GM12878 (cell line): Measurements from ENCODE around the gene SLC19A2. TPM values are rescaled to one million over a fixed set of nuclear protein-coding genes. Genes with fewer than 3 reads are reported as not detected.

Source experiments
- ATAC-seq: fragments of 200-7000 bp; cut with Tn5 transposase; 3 replicates; pipeline ENCODE4 v1.9.1; 2020; ENCODE audit warnings: mild to moderate bottlenecking, moderate library complexity
- BruUV-seq: library from RNA; stranded (reverse); fragments of 400-500 nt; replicated peaks from 2 replicates; lab custom pipeline; 2021; lab: Mats Ljungman, UMichigan
- CTCF ChIA-PET: fragments of 300-600 bp; sonication (Branson Sonifier 250); formaldehyde crosslinking; extraction: SDS; loops from one replicate; lab custom pipeline; 2021; ENCODE audit warnings: inconsistent platforms; lab: Yijun Ruan, JAX
- POLR2A ChIA-PET: fragments of 350-600 bp; formaldehyde crosslinking; extraction: SDS; loops from one replicate; lab custom pipeline; 2021; ENCODE audit warnings: inconsistent platforms; lab: Charles Lee
- RAD21 ChIA-PET: fragments of 300-600 bp; sonication (Branson Sonifier 250); formaldehyde crosslinking; loops from one replicate; lab custom pipeline; 2023; ENCODE audit warnings: antibody characterized with exemption; ENCODE audit not compliant: unreplicated experiment; lab: Charles Lee
- SMC1A ChIA-PET: fragments of 300-600 bp; sonication (Branson Sonifier 250); formaldehyde crosslinking; loops from one replicate; lab custom pipeline; 2023; ENCODE audit not compliant: unreplicated experiment, uncharacterized antibody; lab: Charles Lee
- DNase-seq: peaks from one replicate; pipeline ENCODE4 v3.0.0-alpha.2; 2011; ENCODE audit warnings: low read depth, low spot score
- FAIRE-seq: peaks from 3 replicates; lab custom pipeline; 2011; peaks lifted over from hg19 to GRCh38; lab: Jason Lieb, UNC
- H2AFZ ChIP-seq: 2 replicates; pipeline ENCODE4 v1.6.0; 2011; ENCODE audit warnings: low read depth, low read length, control low read depth; ENCODE audit not compliant: control insufficient read depth
- H3K27ac ChIP-seq: 2 replicates; pipeline ENCODE4 v1.5.1; 2011; ENCODE audit warnings: control low read depth; ENCODE audit not compliant: control insufficient read depth, insufficient read depth
- H3K27me3 ChIP-seq, 2 experiments: replicated peaks in 1 of 2; 2 replicates each; pipeline versions ENCODE4 v1.6.0 to v1.6.1; 2011; ENCODE audit warnings: low read length in 1 of 2; ENCODE audit not compliant: control insufficient read depth in 2 of 2, insufficient read depth in 2 of 2
- H3K36me3 ChIP-seq, 2 experiments: 2 replicates each; pipeline ENCODE4 v1.5.1; 2011; ENCODE audit warnings: low read length in 1 of 2; ENCODE audit not compliant: control insufficient read depth in 2 of 2, insufficient read depth in 2 of 2
- H3K4me1 ChIP-seq: 2 replicates; pipeline ENCODE4 v1.6.1; 2011; ENCODE audit warnings: mild to moderate bottlenecking, low read length, moderate library complexity, mixed read lengths; ENCODE audit not compliant: control insufficient read depth, insufficient read depth
- H3K4me2 ChIP-seq: 2 replicates; pipeline ENCODE4 v1.6.0; 2011; ENCODE audit warnings: control low read depth; ENCODE audit not compliant: control insufficient read depth, insufficient read depth
- H3K4me3 ChIP-seq: fragments of 200-600 bp; sonication (generic); 2 replicates; pipeline ENCODE4 v1.5.1; 2016
- H3K79me2 ChIP-seq: 2 replicates; pipeline ENCODE4 v1.6.0; 2011; ENCODE audit warnings: low read length; ENCODE audit not compliant: control insufficient read depth, insufficient read depth
- H3K9ac ChIP-seq: 2 replicates; pipeline ENCODE4 v1.8.0; 2011; ENCODE audit warnings: low read length, control low read depth, mixed read lengths; ENCODE audit not compliant: control insufficient read depth, insufficient read depth
- H3K9me3 ChIP-seq: replicated peaks from 3 replicates; pipeline ENCODE4 v1.5.1; 2011; ENCODE audit warnings: mild to moderate bottlenecking, low read length; ENCODE audit not compliant: control insufficient read depth, insufficient read depth
- H4K20me1 ChIP-seq: 2 replicates; pipeline ENCODE4 v1.6.0; 2011; ENCODE audit not compliant: control insufficient read depth, insufficient read depth
- CUX1 ChIP-seq: IDR thresholded peaks from 2 replicates; pipeline ENCODE4 v1.6.1; 2012; ENCODE audit warnings: improper control_type of control experiment, low read depth, low read length; ENCODE audit not compliant: insufficient replicate concordance
- GATAD2B ChIP-seq: fragments of 450-650 bp; conservative IDR thresholded peaks from 2 replicates; pipeline ENCODE4 v1.6.1; 2017; ENCODE audit warnings: low read depth, mild to moderate bottlenecking, moderate library complexity
- IRF5 ChIP-seq: fragments of 450-650 bp; IDR thresholded peaks from 2 replicates; pipeline ENCODE4 v1.6.1; 2017; ENCODE audit warnings: borderline replicate concordance
- NFYA ChIP-seq: IDR thresholded peaks from 2 replicates; pipeline ENCODE4 v1.6.1; 2011; ENCODE audit warnings: low read depth, mild to moderate bottlenecking, low read length, improper control_type of control experiment, borderline replicate concordance
- NR2C2 ChIP-seq: IDR thresholded peaks from 2 replicates; pipeline ENCODE4 v1.6.1; 2011; ENCODE audit warnings: borderline replicate concordance, low read depth; ENCODE audit not compliant: control insufficient read depth, insufficient read length
- TARDBP ChIP-seq: IDR thresholded peaks from 2 replicates; pipeline ENCODE4 v1.6.1; 2016; ENCODE audit warnings: borderline replicate concordance
- WGBS: methylation state at CpG from one replicate; pipeline ENCODE4 v1.1.6; 2016; ENCODE audit warnings: low lambda C conversion rate; ENCODE audit not compliant: insufficient replicate concordance, insufficient coverage; ENCODE audit errors: missing lambda C conversion rate; 5-methylcytosine and 5-hydroxymethylcytosine counted together
- in situ Hi-C: fragments of 300-500 bp; cut with MboI; formaldehyde crosslinking; loops from 9 replicates; pipeline ENCODE4 v1.14.3; 2018; ENCODE audit warnings: mixed read lengths
- intact Hi-C: fragments of 100-400 bp; cut with micrococcal nuclease; formaldehyde crosslinking; loops from one replicate; pipeline ENCODE4 v1.14.2; 2022; ENCODE audit not compliant: unreplicated experiment
- polyA plus RNA-seq, 11 experiments: library from polyadenylated mRNA; depleted of rRNA in 4 of 11; unstranded in 6 of 11; stranded (reverse) in 5 of 11; fragments of >200 nt; fragmentation: Nextera tagmentation in 4 of 11; fragmentation: Illumina TruSeq in 1 of 11; extraction: Ambion mirVana in 4 of 11; extraction: Trizol in 1 of 11; gene quantifications; 1 replicate in 1 of 11; 2 replicates in 10 of 11; pipeline versions ENCODE4 v1.2.1 to v1.2.3, GENCODE V29; 2011 to 2016; ENCODE audit warnings: inconsistent platforms in 2 of 11, missing spikeins in 2 of 11, low read depth in 1 of 11
- total RNA-seq, 4 experiments: library from RNA; depleted of rRNA in 3 of 4; stranded (reverse); fragments of >200 nt in 3 of 4; fragmentation: Illumina TruSeq in 1 of 4; extraction: Trizol in 1 of 4; gene quantifications; 2 replicates each; pipeline versions ENCODE4 v1.2.1 to v1.2.3, GENCODE V29; 2013 to 2021

The SLC19A2 gene
- total and polyA plus RNA-seq, 10 of the 15 experiments (the other 5 are each of a cell fraction or from before 2014, with no cell fraction given) = 1.2 to 7.8 (median 2.5) TPM

GRCh38 chr1:169426174-169426705, 59.5 kb downstream of the SLC19A2 start (continued):
- TF ChIP-seq IRF5 (no peak), NFYA (no peak), TARDBP (no peak)

- DNase-seq (no peak), FAIRE-seq (no peak), ATAC-seq (no peak)
- no TSS peak for BruUV-seq
- Histone ChIP-seq H3K4me3 (no peak overlapping the region), H3K27ac (no peak overlapping the region), H2AFZ (no peak overlapping the region), H4K20me1 (no peaks in the 10 kb centered on the region), H3K79me2 (no peaks in the 10 kb centered on the region), H3K4me2 (no peak overlapping the region), H3K4me1 (no peaks in the 10 kb centered on the region), H3K36me3 (no peaks in the 10 kb centered on the region), H3K9ac (no peak overlapping the region), H3K9me3 (no peaks in the 10 kb centered on the region), H3K27me3 (no peaks in the 10 kb centered on the region)
- in situ Hi-C loops (no loop called here), intact Hi-C loops (no loop called here)
- ChIA-PET RAD21 (no interaction called here), CTCF (no interaction called here), SMC1A (no interaction called here), POLR2A (no interaction called here)
- 58% methylated on average over 5 of the region's 5 CpGs for WGBS
- no peak for TF ChIP-seq GATAD2B
- no peak for TF ChIP-seq CUX1
- no peak for TF ChIP-seq NR2C2
Observed at GRCh38 chr1:169421309-169421708, 64.4 kb downstream of the SLC19A2 start.
